Cardiac fibroblast (primary cell): ENCODE results near the gene DNM3.

Experiments used
- DNase-seq, 2 donors: peaks; one replicate each; pipeline versions ENCODE4 v3.0.0 to v3.0.0-alpha.2; 2010; ENCODE audit warnings: low read depth in 2 of 2
- H3K4me3 ChIP-seq, 2 donors: replicated peaks in 1 of 2; 1 replicate in 1 of 2; 2 replicates in 1 of 2; pipeline ENCODE4 v1.5.1; 2011; ENCODE audit warnings: low read depth in 2 of 2, low read length in 2 of 2, mild to moderate bottlenecking in 2 of 2, moderate library complexity in 1 of 2
- CTCF ChIP-seq: IDR thresholded peaks from one replicate; pipeline ENCODE4 v1.5.1; 2011; ENCODE audit warnings: low read depth, mild to moderate bottlenecking, low read length, inconsistent platforms

The DNM3 gene

GRCh38 chr1:171994293-171994692, 153.0 kb downstream of the DNM3 start:
- no peak for TF ChIP-seq CTCF
- no peak for DNase-seq
- no peak overlapping the region for H3K4me3 ChIP-seq

DNA sequence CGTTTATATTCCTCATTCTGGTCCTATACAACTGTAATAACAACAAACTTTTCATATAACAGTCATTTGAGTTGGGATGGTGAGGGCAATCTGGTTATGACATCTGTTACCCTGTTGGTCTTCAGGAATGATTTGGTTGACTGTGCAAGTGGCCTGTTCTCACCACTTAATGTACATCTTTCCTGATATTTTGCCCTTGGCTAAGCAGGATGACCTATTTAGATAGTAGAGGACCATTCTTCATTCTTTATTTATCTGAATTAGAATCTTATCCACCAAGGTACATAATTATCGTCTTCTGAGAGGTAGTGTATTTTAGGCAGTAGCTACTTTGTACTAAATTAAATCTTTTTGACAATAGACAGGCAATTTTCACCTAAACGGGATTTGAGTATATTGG, 154.3 kb downstream of the DNM3 start:
- no peak for TF ChIP-seq CTCF
- no peak overlapping the region for H3K4me3 ChIP-seq
- DNase-seq, result no peak

DNA sequence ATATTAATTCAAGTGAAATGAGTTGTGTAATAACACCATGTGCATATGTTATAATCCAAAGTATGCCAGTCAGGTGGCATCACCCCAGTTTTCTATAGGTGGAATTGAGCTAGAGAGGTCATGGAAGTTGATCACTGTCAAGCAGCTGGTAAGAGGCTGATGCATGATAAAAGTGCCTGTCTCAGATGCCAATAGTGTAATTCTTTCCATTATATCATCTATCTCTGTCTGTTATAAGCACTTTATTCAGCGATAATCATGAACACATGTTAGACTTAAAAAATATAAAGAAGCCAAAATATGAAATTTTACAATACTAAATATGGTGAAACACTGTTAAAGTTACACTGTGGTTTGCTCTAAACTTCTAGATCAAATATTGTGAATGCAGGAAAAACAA, 156.6 kb downstream of the DNM3 start:
- TF ChIP-seq CTCF, result no peak
- no peak for DNase-seq
- H3K4me3 ChIP-seq, result no peak overlapping the region

DNA sequence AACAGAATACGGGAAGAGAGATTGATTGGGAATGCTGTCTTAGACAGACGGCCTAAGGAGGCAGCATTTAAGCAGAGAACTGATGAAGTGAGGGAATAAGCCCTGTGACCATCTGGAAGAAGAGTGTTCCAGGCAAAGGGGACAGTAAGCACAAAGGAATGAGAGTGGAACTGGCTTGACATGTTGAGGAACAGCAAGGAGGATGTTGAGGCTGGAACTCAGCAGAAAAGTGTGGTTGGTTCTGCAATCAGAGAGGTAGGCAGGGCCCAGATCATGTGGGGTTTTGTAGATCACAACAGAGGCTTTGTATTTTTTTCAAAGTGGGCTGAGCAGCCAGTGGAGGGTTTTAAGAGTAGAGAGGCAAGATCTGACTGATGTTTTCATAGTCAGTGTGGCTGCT, 157.4 kb downstream of the DNM3 start:
- DNase-seq, result peak in 1 of 2 donors; percentile 9
- no peak overlapping the region for H3K4me3 ChIP-seq

DNA sequence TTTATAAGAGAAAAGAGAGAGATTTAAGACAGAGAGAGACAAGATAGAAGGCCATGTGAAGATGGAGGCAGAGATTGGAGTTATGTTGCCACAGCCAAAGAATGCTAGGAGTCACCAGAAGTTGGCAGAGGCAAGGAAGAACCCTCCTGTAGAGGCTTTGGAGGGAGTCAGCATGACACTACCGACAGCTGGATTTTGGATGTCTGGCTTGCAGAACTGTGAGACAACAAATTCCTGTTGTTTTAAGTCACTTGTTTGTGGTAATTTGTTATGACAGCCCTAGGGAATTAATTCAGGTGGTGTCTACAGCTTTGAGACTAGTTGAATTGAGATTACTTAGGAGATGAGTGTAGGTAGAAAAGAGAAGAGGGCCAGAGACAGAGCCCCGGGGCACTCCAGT, 158.5 kb downstream of the DNM3 start:
- TF ChIP-seq CTCF, result no peak
- H3K4me3 ChIP-seq, result no peak overlapping the region
- DNase-seq, result peak in 1 of 2 donors; percentile 43

More for the DNA sequence above, 157.4 kb downstream of the DNM3 start:
- TF ChIP-seq CTCF, result no peak

DNA sequence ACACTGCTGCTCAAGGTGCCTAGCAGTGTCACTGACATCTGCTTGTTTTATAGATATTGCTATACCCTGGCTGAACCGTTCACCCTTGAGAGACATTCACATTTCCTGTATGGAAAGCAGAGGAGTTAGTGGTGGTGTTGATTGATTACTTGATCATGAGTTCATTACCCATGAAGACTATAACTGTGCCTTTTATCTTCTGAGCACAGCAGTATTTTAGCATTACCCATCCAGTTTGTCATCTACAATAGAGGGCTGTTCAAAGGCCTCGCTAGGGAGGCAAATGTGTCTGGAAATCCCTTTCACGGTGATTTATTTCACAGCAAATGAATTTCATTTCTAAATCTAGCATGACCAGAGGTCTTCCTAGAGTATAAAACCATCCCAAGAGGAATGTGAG, 160.0 kb downstream of the DNM3 start:
- no peak overlapping the region for H3K4me3 ChIP-seq
- TF ChIP-seq CTCF, result no peak
- DNase-seq, result no peak

DNA sequence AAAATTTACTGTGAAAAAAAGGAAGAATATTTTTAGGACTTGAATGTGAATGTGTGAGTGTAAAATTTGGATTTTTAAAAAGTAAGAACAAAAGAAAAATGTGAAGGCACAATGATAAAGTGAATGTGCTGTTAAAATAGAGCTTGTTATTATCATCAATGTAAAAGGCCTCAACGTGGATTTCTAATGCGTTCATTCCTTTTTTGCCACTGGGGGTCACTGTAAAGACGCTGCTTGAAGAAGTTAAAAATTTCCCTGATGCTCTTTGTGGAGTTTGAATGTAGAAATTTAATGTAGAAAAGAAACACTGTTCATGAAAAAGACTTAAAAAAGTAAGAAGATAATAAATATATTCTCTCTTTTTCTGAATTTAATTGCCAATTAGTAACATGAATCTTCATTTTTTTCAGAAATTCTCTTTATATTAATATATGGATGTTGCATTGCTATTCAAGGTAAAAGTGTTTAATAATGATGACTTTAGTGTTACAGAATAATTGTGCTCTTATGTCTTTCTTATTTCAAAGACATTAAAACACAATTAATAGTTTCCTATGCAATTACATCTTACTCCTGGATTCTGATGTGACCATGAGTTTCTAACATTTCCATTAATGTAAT, 161.5 kb downstream of the DNM3 start:
- TF ChIP-seq CTCF, result peak; percentile 76
- DNase-seq, result peak; percentile 82 to 83
- no peak overlapping the region for H3K4me3 ChIP-seq
